SW 1271 (cell line): ENCODE data around the gene CTNNA3.

Experiments used
- DNase-seq, 2 experiments: peaks; one replicate each; lab custom pipeline; 2025; lab: John Stamatoyannopoulos, UW

CTNNA3 gene

GRCh38 chr10:67114945-67115344 lies 581.0 kb downstream of the CTNNA3 start:
- DNase-seq: no peak

GRCh38 chr10:67112765-67113164 lies 583.2 kb downstream of the CTNNA3 start:
- no peak for DNase-seq

- no peak for DNase-seq
These were observed 585.7 kb downstream of the CTNNA3 start for GRCh38 chr10:67110286-67110685.

- no peak for DNase-seq
These were observed 588.3 kb downstream of the CTNNA3 start for GRCh38 chr10:67107670-67108069.

GRCh38 chr10:67100951-67101350 lies 595.0 kb downstream of the CTNNA3 start:
- DNase-seq: no peak

DNA sequence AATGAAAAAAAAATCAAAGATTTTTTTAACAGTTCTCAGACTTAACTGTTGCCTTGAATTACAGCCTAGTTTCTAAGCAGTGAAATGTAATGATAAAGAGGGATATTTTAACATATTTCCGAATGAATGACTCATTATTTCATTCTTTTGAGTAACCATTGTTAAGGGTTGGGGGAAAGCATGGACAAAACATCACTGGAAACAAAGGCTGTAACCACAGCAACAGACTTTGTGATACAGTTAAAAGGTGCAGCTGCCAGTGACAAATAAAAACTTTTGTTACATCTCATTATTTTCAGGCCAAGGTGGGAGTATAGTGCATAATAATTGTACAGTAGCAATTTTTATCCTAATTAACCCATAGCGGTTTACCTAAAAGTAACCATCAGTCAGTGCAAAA lies 597.5 kb downstream of the CTNNA3 start:
- DNase-seq: no peak

DNA sequence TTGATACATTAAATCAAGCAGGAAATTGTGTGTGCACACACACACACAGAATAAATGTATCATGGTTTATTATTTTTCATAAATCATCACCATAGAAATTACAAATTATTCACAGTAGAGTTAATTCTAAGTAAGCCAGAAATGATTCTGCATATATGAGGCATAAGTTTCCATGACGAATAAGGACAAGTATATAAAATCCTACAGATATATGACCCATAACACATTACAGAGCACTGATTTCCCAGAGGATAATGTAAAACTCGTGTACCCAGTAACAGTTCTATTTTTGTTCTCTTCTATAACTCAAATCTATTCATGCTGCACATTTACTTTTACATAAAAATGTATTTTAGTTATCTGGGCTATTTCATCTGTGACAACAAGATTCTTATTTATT lies 600.5 kb downstream of the CTNNA3 start:
- no peak for DNase-seq

DNA sequence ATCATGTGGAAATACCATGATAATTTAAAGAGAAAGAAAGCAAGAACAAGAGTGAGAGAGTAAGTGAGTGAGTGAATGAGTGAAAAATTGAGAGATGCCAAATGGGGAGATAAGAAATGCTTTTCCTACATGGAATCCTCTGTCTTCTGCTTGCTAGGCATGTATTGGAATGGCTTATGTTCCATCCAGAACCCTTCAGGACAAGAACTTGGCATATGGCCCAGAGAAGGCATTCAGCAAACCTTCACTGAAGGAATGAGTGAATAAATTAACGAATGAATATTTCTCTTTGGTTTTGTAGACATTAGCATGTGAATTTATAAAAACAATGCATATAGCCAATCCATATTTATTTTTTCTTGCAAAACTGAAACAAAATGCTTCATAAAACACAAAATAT lies 608.0 kb downstream of the CTNNA3 start:
- DNase-seq: no peak

GRCh38 chr10:67087135-67087425 lies 608.9 kb downstream of the CTNNA3 start:
- no peak for DNase-seq

- DNase-seq: no peak
These were observed 609.5 kb downstream of the CTNNA3 start for GRCh38 chr10:67086327-67087134.

- no peak for DNase-seq
These were observed 616.9 kb downstream of the CTNNA3 start for GRCh38 chr10:67079126-67079525.

GRCh38 chr10:67077376-67077775 lies 618.6 kb downstream of the CTNNA3 start:
- no peak for DNase-seq

DNA sequence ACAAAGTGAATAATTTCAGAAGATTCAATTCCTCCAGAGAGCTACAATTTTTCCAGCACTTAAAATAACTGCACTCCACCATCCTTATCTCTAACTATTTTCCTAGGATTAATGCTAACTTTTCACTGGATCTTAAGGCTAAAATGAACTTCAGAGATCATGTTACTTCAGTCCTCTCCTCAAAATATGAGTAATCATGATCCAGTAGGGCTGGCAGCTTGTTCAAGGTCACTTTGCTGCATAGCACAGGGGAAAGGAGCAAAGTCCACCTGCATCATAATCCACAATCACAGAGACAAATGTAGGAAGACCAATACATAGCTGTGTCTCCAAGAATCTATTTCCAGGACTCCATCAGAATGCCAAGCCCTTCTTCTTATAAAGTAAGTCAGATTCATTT lies 619.9 kb downstream of the CTNNA3 start:
- DNase-seq: no peak

DNA sequence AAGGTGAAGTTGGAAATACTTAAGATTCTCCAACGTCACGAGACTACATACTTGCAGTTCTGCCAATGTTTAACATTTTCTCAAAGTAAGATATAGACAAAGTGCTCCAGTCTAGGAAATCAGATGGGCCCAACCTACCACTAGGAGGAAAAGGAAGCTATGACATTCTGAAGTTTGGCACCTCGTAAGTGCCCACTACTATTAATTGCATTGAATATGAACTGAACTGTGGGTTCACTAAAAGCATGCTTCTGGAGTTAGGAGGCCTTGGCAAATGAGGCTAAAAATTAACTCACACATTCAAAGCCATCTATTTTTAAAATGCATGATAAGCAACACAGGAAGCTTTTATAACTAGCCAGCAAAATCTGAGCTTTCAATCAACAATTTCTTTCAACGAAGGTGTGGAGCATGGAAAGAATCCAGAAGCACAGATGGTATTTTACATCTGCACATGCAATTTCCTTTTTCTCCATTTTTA lies 620.5 kb downstream of the CTNNA3 start:
- DNase-seq: no peak

GRCh38 chr10:67072654-67073053 lies 623.3 kb downstream of the CTNNA3 start:
- no peak for DNase-seq

DNA sequence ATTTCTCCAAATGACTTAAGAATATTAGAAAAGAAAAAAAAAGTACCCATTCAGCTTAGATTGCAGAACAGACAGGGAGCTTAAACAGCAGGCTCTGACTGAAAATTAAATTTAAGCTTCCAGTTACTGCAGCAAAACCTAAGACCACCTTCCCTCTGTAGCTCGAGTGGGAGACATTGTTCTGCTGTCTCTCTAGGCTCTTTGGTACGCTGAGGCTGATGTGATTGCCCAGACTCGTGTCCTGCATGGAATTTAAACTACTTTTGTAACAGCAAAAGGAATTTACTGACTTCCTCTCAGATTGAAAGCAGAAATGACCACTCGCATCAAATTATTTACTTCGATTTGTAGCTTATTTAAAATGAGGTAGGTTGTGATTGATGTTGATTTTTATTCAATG lies 645.6 kb downstream of the CTNNA3 start:
- no peak for DNase-seq

DNA sequence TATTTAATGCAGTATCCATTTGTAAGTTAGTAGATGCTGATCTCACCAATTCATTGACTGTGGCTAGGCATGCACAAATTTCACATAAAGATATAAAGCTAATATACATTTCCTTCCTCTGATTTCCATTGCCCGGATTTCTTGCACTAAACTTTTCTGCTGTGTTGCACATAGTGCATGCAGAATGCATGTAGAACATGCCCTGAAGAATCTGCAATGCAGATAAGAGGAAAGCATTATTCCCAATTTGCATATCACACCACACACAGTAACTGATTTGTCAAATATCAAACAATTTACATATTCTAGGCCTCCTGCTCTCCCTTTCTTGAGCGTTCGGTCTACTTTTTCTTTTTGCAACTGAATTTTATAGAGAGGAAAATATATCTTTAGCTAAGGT lies 646.0 kb downstream of the CTNNA3 start:
- no peak for DNase-seq

DNA sequence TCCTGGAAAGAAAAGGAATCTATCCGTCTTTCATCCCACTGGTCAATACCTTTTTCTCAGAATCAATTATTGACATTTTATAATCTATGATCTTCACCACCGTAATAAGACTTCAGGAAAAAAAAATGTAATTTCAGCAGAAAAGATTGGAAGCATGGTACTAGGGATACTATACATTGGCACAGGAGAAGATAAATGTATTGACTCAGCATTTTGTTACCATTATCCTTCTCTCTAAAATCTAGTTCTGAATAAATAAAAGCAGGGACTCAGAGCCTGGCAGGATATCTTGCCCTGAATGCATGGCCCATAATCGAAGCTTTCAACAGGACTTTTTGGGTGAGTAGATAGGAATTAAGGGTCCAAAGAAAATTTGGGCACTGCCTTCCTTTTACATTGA lies 649.5 kb downstream of the CTNNA3 start:
- DNase-seq: no peak

DNA sequence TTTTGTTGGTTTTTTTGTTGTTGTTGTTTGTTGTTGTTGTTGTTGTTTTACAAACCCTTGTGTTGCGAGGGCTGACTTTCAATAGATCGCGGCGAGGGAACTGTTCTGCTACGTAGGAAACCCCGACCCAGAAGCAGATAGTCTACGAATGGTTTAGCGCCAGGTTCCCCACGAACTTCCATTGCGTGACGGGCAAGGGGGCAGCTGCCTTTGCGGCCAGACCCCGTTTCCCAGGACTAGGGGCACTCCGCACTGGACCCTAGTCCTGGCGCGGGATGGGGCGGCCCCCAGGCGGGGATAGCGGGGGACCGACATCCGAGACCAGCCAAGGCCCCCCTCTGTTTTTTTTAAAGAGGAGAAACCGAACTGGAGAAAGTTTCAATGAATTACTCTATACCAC lies 650.6 kb downstream of the CTNNA3 start:
- no peak for DNase-seq

DNA sequence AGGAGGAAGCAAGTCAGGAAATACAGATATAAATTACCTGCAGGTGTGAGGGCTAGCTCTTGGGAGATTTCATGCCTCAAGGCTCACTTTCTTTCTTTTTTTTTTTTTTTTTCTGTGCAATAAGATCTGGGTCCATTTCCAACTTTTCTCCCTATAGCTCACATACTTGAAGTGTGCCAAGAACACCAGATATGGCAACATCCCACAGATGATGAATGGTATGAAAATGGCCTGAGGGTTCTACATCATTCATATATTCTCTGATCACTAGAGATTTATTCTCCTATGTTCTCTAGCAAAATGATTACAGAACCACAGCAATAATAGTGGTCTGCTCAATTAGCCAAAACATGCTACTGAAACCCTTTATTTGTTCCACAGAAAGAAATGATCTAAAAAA lies 653.0 kb downstream of the CTNNA3 start:
- no peak for DNase-seq

DNA sequence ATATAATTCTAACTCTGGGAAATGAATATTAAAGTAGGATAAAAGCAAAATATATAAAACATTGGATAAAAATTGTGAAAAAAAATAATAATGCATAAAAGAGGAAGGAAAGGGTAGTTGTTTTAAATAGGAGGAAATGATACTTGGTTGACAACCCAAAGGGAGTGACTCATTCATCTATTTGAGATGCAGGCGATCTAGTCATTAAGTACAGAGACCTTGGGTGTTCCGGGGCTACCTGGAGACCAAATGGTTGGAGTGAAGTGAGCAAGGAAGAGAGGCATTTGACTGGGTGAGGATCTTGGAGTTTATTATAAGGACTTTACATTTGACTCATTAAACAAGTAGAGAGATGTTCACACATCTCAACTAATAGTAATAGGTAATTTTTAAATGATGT lies 659.2 kb downstream of the CTNNA3 start:
- DNase-seq: no peak

- DNase-seq: no peak
These were observed 662.1 kb downstream of the CTNNA3 start for GRCh38 chr10:67033878-67034277.

DNA sequence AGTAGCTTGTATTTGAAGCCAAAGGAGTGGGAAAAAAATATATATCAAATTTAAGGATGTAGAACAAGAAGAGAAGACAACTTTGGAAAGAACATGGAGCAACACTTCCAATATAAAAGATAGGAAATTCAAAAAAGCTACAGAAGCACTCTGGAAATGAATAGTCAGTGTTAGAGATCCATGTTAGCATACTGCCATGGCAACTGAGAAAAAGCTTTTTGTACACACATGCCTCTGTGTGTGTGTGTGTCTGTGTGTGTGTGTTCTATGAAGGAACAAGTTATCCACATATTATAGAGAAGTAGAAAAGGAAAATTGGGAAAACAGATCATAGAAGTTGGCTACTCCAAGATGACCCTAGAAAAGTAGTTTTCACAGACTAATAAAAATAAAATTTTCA lies 673.9 kb downstream of the CTNNA3 start:
- no peak for DNase-seq

DNA sequence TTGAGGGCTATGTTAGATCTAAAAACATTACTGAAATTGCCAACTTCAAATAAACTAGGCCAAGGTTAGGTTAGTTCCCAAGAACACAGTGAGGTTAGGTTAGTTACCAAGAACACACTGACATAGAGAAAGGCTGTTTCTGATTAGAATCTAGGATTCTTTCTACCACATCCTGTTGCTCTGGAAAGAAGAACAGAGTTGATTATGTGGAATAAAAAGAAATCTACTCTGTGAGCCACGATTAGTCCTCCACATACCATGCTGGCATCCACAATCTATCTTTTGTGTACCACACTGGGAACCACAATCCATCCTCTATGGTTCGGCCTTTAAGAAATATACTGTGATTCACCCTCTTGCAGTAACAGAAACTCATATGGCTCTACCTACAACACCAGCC lies 678.8 kb downstream of the CTNNA3 start:
- DNase-seq: no peak
